COLO829 (cell line): Measurements from ENCODE around the gene UNC80.

Experiments used
- DNase-seq: peaks from one replicate; pipeline ENCODE4 v3.0.0; 2012; ENCODE audit warnings: low spot score

UNC80 gene

GRCh38 chr2:209817844-209818271 is 46.2 kb downstream of the UNC80 start:
- DNase-seq, result no peak

GRCh38 chr2:209818939-209819338 is 47.3 kb downstream of the UNC80 start:
- no peak for DNase-seq

DNA sequence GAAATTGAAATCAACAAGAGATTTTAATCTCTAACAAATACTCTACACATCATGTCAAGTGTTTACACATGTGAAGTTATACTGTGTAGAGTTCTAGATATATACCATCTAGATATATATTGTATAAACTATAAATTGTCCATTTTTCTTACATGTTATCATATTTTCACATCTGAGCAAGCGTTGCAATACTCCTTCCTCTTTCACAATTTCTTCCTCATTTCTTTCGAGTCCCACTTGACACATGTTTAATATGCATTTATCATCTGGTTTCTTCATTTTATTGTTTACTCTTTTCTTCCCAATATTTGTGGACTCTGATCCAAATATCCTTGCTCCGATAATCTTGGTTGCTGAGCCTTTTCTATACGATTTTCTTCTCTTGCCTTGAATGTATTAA is 50.2 kb downstream of the UNC80 start:
- no peak for DNase-seq

- DNase-seq, result no peak
These were observed 51.9 kb downstream of the UNC80 start for GRCh38 chr2:209823484-209823883.

- no peak for DNase-seq
These were observed 52.8 kb downstream of the UNC80 start for GRCh38 chr2:209824391-209824790.

GRCh38 chr2:209830722-209831465 is 59.3 kb downstream of the UNC80 start:
- no peak for DNase-seq

- no peak for DNase-seq
These were observed 63.1 kb downstream of the UNC80 start for GRCh38 chr2:209834767-209835166.

GRCh38 chr2:209840434-209840833 is 68.8 kb downstream of the UNC80 start:
- DNase-seq, result no peak

GRCh38 chr2:209845666-209846065 is 74.0 kb downstream of the UNC80 start:
- DNase-seq, result no peak

DNA sequence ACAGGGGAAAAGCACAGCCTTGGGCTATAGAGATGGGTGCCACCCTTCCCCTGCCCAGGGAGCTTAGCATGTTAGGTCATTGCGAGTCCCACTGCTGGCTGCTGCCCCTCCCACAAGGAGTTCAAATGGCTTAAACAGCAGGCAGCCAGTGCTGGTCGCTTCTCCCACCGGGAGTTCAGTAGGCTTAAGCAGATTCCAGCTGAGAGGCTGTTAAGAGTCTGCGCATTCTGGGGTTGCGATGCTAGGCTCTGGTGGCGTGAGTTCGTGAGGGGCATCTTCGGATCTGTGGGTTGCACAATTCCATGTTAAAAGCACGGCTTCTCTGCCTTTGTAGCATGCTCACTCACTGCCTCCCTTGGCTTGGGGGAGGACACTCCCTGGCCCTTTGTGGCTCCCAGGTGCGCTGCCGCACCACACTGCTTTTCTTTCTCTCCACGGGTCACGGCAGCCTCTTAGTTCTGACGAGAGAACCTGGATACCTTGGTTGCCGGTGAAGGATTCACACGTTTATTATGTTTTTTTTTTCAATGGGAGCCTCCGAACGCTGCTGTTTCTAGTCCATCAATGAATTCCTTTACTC is 93.2 kb downstream of the UNC80 start:
- no peak for DNase-seq

DNA sequence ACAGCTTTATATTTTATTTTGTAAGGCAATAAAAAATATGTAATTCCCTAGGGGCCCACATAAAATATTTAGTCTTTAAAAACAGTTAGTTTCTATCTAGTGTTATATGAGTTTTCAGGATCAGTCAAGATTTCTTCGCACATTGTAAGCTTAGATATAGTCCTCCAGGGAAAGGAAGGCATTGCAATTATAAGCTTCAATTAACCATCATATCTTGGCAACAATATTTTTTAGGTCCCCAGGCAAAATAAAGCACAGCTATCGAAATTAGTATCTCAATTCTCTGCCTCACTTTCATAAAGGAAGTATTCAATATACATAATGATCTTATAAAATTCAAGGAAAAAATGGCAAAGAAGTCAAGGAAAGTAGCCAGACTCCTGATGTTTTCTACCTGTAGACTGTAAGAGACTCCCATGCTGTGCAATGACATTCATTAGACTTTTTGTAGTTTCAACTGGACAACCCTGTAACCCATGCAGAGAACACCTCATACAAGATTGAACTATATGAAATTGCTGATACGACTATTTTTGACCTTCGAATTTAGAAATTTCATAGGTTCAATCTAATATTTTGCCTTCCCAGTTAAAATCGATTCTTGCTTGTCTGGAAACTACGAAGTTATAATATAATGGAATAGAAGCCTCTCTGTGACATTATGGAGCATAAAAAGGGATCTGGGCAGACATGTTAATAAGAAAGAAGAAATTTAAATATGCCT is 96.8 kb downstream of the UNC80 start:
- DNase-seq, result no peak

GRCh38 chr2:209870067-209870466 is 98.4 kb downstream of the UNC80 start:
- no peak for DNase-seq

- peak; percentile 89 for DNase-seq
These were observed 101.0 kb downstream of the UNC80 start for GRCh38 chr2:209872675-209873074.

DNA sequence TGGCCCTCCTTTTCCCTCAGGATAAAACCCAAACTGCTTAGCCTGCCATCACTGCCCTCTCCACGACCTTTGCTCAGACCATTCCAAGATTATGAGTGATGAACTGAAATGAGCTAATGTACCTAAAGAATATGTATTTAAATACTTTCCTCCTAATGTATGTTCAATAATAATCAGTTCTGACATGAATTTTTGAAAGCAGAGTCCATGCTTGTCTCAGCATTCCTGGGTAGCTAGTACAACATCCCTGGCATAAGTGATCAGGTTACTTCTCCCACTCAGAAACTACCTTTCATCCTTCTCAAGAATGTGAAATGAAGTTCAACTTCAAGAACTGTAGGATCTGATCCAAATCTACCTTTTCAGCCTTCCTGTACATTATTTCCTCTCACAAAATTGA is 103.6 kb downstream of the UNC80 start:
- no peak for DNase-seq

DNA sequence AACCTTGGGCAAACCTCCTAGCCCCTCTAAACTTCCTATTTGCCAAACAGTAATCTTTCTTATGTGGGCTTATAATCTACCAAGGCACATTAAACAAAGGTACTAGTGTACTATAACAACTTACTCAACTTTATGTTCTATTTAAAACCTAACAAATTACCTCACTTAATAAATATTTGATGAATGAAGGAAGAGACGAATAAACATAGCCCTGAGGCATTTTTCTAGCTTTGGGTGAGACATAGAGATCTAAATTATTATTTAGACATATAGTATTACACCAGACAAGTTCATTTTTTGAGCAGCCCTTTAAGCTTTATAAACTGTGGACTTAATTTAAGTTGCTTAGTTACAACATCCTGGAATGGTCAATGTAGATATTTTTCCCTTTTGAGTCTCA is 104.6 kb downstream of the UNC80 start:
- DNase-seq, result peak; percentile 36

GRCh38 chr2:209878701-209879100 is 107.1 kb downstream of the UNC80 start:
- no peak for DNase-seq

GRCh38 chr2:209900638-209901037 is 129.0 kb downstream of the UNC80 start:
- no peak for DNase-seq

- no peak for DNase-seq
These were observed 129.5 kb downstream of the UNC80 start for GRCh38 chr2:209901172-209901571.

GRCh38 chr2:209905691-209906090 is 134.1 kb downstream of the UNC80 start:
- DNase-seq, result no peak

GRCh38 chr2:209907746-209908145 is 136.1 kb downstream of the UNC80 start:
- no peak for DNase-seq

DNA sequence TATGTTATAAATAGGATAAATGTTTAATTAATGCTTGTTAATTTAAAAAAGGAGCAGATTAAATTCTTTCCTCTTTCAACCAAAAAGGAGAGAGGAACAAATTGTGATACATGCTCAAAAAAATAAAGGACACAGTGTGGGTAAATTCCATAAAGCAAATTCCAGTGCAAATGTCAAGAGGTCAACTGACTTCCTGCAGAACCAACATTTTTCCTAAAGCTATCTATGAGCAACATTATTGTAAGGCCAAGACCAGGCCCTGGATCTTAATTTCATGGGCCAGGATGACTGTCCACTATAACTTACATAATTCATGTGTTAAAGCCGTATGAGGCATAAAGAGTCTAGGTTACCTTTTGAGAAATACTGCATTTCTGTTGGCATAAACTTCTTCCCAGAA is 136.9 kb downstream of the UNC80 start:
- DNase-seq, result no peak

GRCh38 chr2:209911486-209911885 is 139.9 kb downstream of the UNC80 start:
- DNase-seq, result no peak

- no peak for DNase-seq
These were observed 142.2 kb downstream of the UNC80 start for GRCh38 chr2:209913786-209914345.
